Right ventricle myocardium inferior (tissue), 1 donor: ENCODE results near the gene ESRRA. TPM values are rescaled to one million over a fixed set of nuclear protein-coding genes. Genes with fewer than 3 reads are reported as not detected.
"Not testable (repeated sequence)": the region's sequence is repeated elsewhere in the genome, so short reads cannot be mapped to it uniquely, and the experiment has no call there.

Source experiments
- ATAC-seq: fragments of 200-7000 bp; cut with Tn5 transposase; one replicate; pipeline ENCODE4 v1.9.1; 2020; ENCODE audit warnings: mild to moderate bottlenecking, moderate library complexity
- DNase-seq: peaks from one replicate; pipeline ENCODE4 v3.0.0; 2021; ENCODE audit errors: missing footprints
- intact Hi-C: fragments of 100-400 bp; cut with DNase I; formaldehyde crosslinking; loops from one replicate; pipeline ENCODE4 v1.11.0; 2022
- total RNA-seq: library from RNA; stranded (reverse); fragmentation: NEBNext Ultra II Directional; extraction: Animal tissue kit (Norgen Biotek cat#: 25700); gene quantifications from one replicate; pipeline ENCODE4 v1.2.1, GENCODE V29; 2021
- donor health status: DM: no; HTN: yes; CAD: no; lungs with severe emphysema.

ESRRA gene
- total RNA-seq, 1 donor from 2014 or later, result 217 TPM

- DNase-seq, result no peak
- intact Hi-C loops, result loop anchor here (1.0 kb wide), 1 partner anchor 36 kb away; no protein-coding TSS in a partner anchor
- no peak for ATAC-seq
These were observed 13.7 kb downstream of the ESRRA start for GRCh38 chr11:64318766-64319761.

DNA sequence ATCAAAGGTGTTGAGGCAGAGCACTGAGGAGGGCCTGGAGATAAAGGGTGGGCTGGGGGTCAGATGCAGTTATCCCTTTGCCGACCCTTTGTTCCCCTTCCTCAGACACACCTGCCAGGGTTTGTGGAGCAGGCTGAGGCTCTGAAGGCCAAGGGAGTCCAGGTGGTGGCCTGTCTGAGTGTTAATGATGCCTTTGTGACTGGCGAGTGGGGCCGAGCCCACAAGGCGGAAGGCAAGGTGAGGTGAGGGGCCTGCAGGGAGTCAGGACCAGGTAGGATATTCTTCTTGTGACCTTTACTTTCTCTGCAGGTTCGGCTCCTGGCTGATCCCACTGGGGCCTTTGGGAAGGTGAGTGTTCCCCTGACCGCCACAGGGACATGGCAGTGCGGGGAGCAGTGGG lies 15.2 kb downstream of the ESRRA start:
- ATAC-seq (no peak), DNase-seq (no peak)
- intact Hi-C loops, result no loop called here

DNA sequence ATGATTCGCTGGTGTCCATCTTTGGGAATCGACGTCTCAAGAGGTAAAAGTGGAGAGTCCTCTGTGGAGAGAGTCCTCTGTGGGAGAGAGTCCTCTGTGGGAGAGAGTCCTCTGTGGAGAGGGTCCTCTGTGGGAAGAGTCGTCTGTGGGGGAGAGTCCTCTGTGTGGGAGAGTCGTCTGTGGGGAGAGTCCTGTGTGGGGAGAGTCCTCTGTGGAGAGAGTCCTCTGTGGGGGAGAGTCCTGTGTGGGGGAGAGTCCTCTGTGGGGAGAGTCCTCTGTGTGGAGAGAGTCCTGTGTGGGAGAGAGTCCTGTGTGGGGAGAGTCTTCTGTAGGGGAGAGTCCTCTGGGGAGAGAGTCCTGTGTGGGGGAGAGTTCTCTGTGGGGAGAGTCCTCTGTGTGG lies 15.7 kb downstream of the ESRRA start:
- ATAC-seq, result no peak
- no peak for DNase-seq
- intact Hi-C loops, result no loop called here

DNA sequence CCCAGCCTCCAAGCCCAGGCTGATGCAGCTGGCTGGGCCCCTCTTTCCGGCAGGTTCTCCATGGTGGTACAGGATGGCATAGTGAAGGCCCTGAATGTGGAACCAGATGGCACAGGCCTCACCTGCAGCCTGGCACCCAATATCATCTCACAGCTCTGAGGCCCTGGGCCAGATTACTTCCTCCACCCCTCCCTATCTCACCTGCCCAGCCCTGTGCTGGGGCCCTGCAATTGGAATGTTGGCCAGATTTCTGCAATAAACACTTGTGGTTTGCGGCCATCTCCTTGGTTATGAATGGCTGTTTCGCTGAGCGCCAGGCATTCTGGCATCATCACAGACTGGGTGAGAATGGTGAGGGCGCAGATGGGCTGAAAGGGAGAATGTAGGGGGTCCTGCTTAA lies 16.2 kb downstream of the ESRRA start:
- no peak for DNase-seq
- intact Hi-C loops, result no loop called here
- no peak for ATAC-seq

- ATAC-seq, result no peak
- no peak for DNase-seq
- intact Hi-C loops, result no loop called here
These were observed 17.6 kb downstream of the ESRRA start for GRCh38 chr11:64322925-64323260.

GRCh38 chr11:64323373-64323772 lies 18.0 kb downstream of the ESRRA start:
- ATAC-seq, result no peak

DNA sequence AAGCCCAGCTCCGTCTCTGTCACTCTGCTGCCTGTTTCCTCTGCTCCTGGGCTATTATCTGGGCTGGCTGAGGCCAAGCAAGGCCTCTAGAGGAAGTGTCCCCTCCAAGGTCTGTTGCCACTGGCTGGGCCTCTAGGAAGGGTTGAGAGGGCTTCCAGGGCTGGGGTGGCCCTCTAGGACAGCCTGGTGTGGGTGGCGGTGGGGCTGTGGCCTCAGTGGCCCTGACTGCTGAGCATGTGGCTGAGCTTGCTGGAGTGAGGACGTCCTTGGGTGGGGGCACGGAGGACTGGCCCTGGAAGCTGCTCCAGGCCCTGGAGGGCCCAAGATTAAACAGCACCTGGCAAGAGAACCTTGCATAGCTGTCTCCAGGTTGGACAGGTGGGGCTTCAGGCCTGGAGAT lies 18.7 kb downstream of the ESRRA start:
- DNase-seq, intact Hi-C loops, ATAC-seq: not testable (repeated sequence)

More at GRCh38 chr11:64323373-64323772, 18.0 kb downstream of the ESRRA start:
- intact Hi-C loops, result no loop called here
- DNase-seq, result no peak

- no peak for ATAC-seq
- DNase-seq, result no peak
- intact Hi-C loops, result no loop called here
These were observed 19.6 kb downstream of the ESRRA start for GRCh38 chr11:64324692-64325469.

GRCh38 chr11:64327375-64327774 lies 22.1 kb downstream of the ESRRA start:
- intact Hi-C loops, result no loop called here
- DNase-seq (no peak), ATAC-seq (no peak)

GRCh38 chr11:64327993-64328392 lies 22.7 kb downstream of the ESRRA start:
- intact Hi-C loops, result no loop called here

DNA sequence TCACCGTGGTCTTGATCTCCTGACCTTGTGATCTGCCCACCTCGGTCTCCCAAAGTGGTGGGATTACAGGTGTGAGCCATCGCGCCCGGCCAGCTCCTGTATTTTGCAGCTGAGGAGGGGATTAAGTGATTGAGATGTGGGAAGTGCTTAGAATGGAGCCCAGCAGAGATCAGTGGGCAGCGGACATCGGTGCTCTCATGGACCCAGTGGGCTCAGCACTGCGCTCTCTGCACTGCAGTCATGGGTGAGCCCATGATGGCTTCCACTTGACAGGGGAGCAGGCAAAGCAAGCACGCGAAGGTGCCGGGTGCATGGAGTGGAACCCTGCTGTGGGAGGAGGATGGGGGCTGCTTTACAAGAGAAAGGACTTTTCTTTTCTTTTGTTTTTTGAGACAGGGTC lies 25.6 kb downstream of the ESRRA start:
- ATAC-seq (no peak), DNase-seq (no peak)
- intact Hi-C loops, result no loop called here

More at GRCh38 chr11:64327993-64328392, 22.7 kb downstream of the ESRRA start:
- ATAC-seq (no peak), DNase-seq (no peak)

- DNase-seq, result peak; percentile 87
- intact Hi-C loops, result no loop called here
- peak; percentile 57 for ATAC-seq
These were observed 26.4 kb downstream of the ESRRA start for GRCh38 chr11:64331569-64332371.

DNA sequence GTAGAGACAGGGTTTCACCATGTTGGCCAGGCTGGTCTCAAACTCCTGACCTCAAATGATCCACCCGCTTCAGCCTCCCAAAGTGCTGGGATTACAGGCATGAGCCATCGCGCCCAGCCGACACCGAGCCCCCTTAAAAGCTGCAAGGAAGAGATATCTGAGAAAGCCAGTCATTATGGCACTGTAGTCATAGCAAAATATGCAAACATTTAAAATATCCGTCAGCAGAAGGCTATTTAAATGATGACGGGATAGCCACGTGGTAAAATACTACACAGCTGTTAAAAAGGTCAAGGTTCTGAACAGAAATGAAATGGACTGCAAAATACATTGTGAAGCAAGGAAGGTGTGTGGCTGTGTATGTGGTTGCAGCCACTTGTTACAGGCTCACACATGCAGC lies 28.2 kb downstream of the ESRRA start:
- intact Hi-C loops, result no loop called here
- no peak for DNase-seq
- no peak for ATAC-seq

DNA sequence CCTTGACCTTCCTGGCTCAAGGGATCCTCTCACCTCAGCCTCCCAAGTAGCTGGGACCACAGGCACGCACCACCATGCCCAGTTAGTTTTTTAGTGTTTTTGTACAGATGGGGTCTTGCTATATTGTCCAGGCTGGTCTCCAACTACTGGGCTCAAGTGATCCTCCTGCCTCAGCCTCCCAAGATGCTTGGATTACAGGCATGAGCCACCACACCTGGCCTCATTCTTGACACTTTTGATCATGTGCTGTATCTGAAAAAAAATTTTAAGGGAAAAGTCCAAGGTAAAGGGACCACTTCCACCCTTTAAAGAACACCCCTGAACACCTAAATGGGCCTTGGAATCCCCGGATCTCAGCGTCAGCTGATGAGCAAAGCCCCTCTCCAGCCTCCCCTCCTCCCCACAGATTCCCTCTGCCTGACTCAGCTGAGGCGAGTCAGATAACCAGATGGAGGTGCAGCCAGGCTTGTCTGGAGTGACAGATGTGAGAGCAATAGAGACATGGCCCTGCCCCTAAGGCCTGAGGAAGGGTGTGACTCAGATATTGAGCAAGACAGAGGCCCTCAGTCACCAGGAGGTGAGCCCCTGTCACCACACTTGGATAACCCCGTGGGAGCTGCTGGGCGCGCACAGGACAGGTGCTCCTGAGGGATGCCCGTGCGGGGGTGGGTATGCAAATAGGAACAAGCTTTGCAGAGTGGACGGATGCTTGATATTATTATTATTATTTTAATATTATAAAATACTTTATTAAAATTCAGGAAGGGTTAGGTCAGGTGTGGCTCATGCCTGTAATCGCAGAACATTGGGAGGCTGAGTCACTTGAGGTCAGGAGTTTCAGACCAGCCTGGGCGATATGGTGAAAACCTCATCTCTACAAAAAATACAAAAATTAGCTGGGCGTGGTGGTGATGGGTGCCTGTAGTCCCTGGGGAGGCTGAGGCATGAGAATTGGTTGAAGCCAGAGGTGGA lies 29.7 kb downstream of the ESRRA start:
- peak; percentile 32 for ATAC-seq
- intact Hi-C loops, result no loop called here
- no peak for DNase-seq

- no peak for DNase-seq
- no peak for ATAC-seq
- intact Hi-C loops, result no loop called here
These were observed 32.4 kb downstream of the ESRRA start for GRCh38 chr11:64337538-64338249.

GRCh38 chr11:64338716-64339115 lies 33.4 kb downstream of the ESRRA start:
- intact Hi-C loops, result no loop called here
- ATAC-seq, result no peak
- DNase-seq, result no peak

- intact Hi-C loops, result no loop called here
- ATAC-seq, result no peak
These were observed 34.0 kb downstream of the ESRRA start for GRCh38 chr11:64339286-64339685.

More at GRCh38 chr11:64339286-64339685, 34.0 kb downstream of the ESRRA start:
- DNase-seq, result no peak
